ENCODE results near the gene MAPK4.
"Not testable (repeated sequence)": the region's sequence is repeated elsewhere in the genome, so short reads cannot be mapped to it uniquely, and the experiment has no call there.

MAPK4 gene

GRCh38 chr18:50559752-50560680 is at the start of gene MAPK4:
TSS of gene MAPK4 (plus strand) at chr18:50560087. CDS start at chr18:50663959, 103,872 bp downstream.
- Mint-ChIP-seq H3K9me3 (peaks cover 8 to 11% of the 10 kb centered on the region in 2 donors), H3K4me1 (no peaks in the 10 kb centered on the region), H3K4me3 (peak within 1 kb of the TSS; percentile 47 to 65), H3K27me3 (peaks cover 85% of the 10 kb centered on the region), H3K27ac (no peak within 1 kb of the TSS)
- DNase-seq = peak in 1 of 2 donors; percentile 24
- peak; percentile 77 for ATAC-seq

GRCh38 chr18:50517277-50517676 is 42.6 kb upstream of the MAPK4 start:
- H3K4me1 Mint-ChIP-seq, H3K27me3 Mint-ChIP-seq, H3K4me3 Mint-ChIP-seq, DNase-seq, ATAC-seq, H3K9me3 Mint-ChIP-seq, H3K27ac Mint-ChIP-seq: not testable (repeated sequence)

- no peak for ATAC-seq
- DNase-seq = no peak
- Mint-ChIP-seq H3K4me3 (no peak overlapping the region), H3K27ac (no peak overlapping the region), H3K9me3 (no peaks in the 10 kb centered on the region), H3K4me1 (no peaks in the 10 kb centered on the region), H3K27me3 (peaks cover 10% of the 10 kb centered on the region)
Observed at GRCh38 chr18:50518787-50519546, 40.9 kb upstream of the MAPK4 start.

- ATAC-seq (no peak), DNase-seq (no peak)
- Mint-ChIP-seq H3K4me1 (no peaks in the 10 kb centered on the region), H3K9me3 (peaks cover 0 to 6% of the 10 kb centered on the region in 2 donors), H3K4me3 (no peak overlapping the region), H3K27ac (no peak overlapping the region), H3K27me3 (peaks cover 25% of the 10 kb centered on the region)
Observed at GRCh38 chr18:50523165-50523564, 36.7 kb upstream of the MAPK4 start.

GRCh38 chr18:50527636-50528307 is 32.1 kb upstream of the MAPK4 start:
- Mint-ChIP-seq H3K9me3 (peaks cover 18 to 23% of the 10 kb centered on the region in 2 donors), H3K27ac (no peak overlapping the region), H3K27me3 (peaks cover 25% of the 10 kb centered on the region), H3K4me3 (no peak overlapping the region), H3K4me1 (no peaks in the 10 kb centered on the region)
- no peak for DNase-seq
- ATAC-seq = no peak

GRCh38 chr18:50528806-50529205 is 31.1 kb upstream of the MAPK4 start:
- DNase-seq (no peak), ATAC-seq (no peak)
- no peak overlapping the region for H3K27ac Mint-ChIP-seq
- peaks cover 24 to 33% of the 10 kb centered on the region in 2 donors for H3K9me3 Mint-ChIP-seq
- H3K4me3 Mint-ChIP-seq = no peak overlapping the region
- peaks cover 16% of the 10 kb centered on the region for H3K27me3 Mint-ChIP-seq
- no peaks in the 10 kb centered on the region for H3K4me1 Mint-ChIP-seq

- not testable (repeated sequence) for DNase-seq, H3K27ac Mint-ChIP-seq, H3K4me3 Mint-ChIP-seq, ATAC-seq, H3K27me3 Mint-ChIP-seq, H3K4me1 Mint-ChIP-seq
- peaks cover 27 to 58% of the 10 kb centered on the region in 2 donors for H3K9me3 Mint-ChIP-seq
Observed at GRCh38 chr18:50533822-50534221, 26.1 kb upstream of the MAPK4 start.

- H3K9me3 Mint-ChIP-seq, H3K4me1 Mint-ChIP-seq, ATAC-seq, H3K27ac Mint-ChIP-seq, H3K27me3 Mint-ChIP-seq, H3K4me3 Mint-ChIP-seq, DNase-seq: not testable (repeated sequence)
Observed at GRCh38 chr18:50544476-50544875, 15.4 kb upstream of the MAPK4 start.

- Mint-ChIP-seq H3K27me3 (peaks cover 7% of the 10 kb centered on the region), H3K27ac (no peak overlapping the region), H3K4me1 (no peaks in the 10 kb centered on the region), H3K9me3 (no peaks in the 10 kb centered on the region), H3K4me3 (no peak overlapping the region)
- ATAC-seq (no peak), DNase-seq (no peak)
Observed at GRCh38 chr18:50545936-50546335, 14.0 kb upstream of the MAPK4 start.

- Mint-ChIP-seq H3K4me3 (no peak overlapping the region), H3K4me1 (no peaks in the 10 kb centered on the region), H3K9me3 (no peaks in the 10 kb centered on the region), H3K27me3 (peaks cover 18% of the 10 kb centered on the region), H3K27ac (no peak overlapping the region)
- ATAC-seq = no peak
- DNase-seq = no peak
Observed at GRCh38 chr18:50548160-50548559, 11.7 kb upstream of the MAPK4 start.

GRCh38 chr18:50551651-50552050 is 8.2 kb upstream of the MAPK4 start:
- ATAC-seq, H3K27ac Mint-ChIP-seq, DNase-seq, H3K4me1 Mint-ChIP-seq, H3K4me3 Mint-ChIP-seq: not testable (repeated sequence)
- Mint-ChIP-seq H3K27me3 (peaks cover 48% of the 10 kb centered on the region), H3K9me3 (peaks cover 15 to 17% of the 10 kb centered on the region in 2 donors)

- no peak overlapping the region for H3K4me3 Mint-ChIP-seq
- H3K27ac Mint-ChIP-seq = no peak overlapping the region
- no peaks in the 10 kb centered on the region for H3K4me1 Mint-ChIP-seq
- peaks cover 15 to 17% of the 10 kb centered on the region in 2 donors for H3K9me3 Mint-ChIP-seq
- ATAC-seq (no peak), DNase-seq (no peak)
- peaks cover 85% of the 10 kb centered on the region for H3K27me3 Mint-ChIP-seq
Observed at GRCh38 chr18:50558157-50558556, 1.7 kb upstream of the MAPK4 start.

- Mint-ChIP-seq H3K4me3 (peak overlapping the region in 1 of 2 donors; percentile 9), H3K4me1 (no peaks in the 10 kb centered on the region), H3K27ac (no peak overlapping the region), H3K27me3 (peaks cover 85% of the 10 kb centered on the region), H3K9me3 (peaks cover 15 to 17% of the 10 kb centered on the region in 2 donors)
- DNase-seq = no peak
- ATAC-seq = no peak
Observed at GRCh38 chr18:50558948-50559751, 737 bp upstream of the MAPK4 start.

- H3K9me3 Mint-ChIP-seq = peaks cover 3 to 4% of the 10 kb centered on the region in 2 donors
- DNase-seq = peak in 1 of 2 donors; percentile 2
- H3K4me3 Mint-ChIP-seq = peak overlapping the region; percentile 47 to 65
- peaks cover 79% of the 10 kb centered on the region for H3K27me3 Mint-ChIP-seq
- no peak overlapping the region for H3K27ac Mint-ChIP-seq
- H3K4me1 Mint-ChIP-seq = no peaks in the 10 kb centered on the region
- no peak for ATAC-seq
Observed at GRCh38 chr18:50560681-50561629, 1.1 kb downstream of the MAPK4 start.
